Suprapubic skin (tissue), 4 donors: Measurements from ENCODE around the gene STRN4. TPM values are rescaled to one million over a fixed set of nuclear protein-coding genes. Genes with fewer than 3 reads are reported as not detected.
"Not testable (repeated sequence)": the region's sequence is repeated elsewhere in the genome, so short reads cannot be mapped to it uniquely, and the experiment has no call there.

Experiments used
- DNase-seq, 2 donors: peaks; one replicate each; pipeline ENCODE4 v3.0.0-alpha.2; 2019; ENCODE audit warnings: low spot score in 2 of 2
- H3K27ac ChIP-seq: fragments of 200-600 bp; sonication (generic); one replicate; pipeline ENCODE4 v1.5.1; 2019
- H3K27me3 ChIP-seq: fragments of 200-600 bp; sonication (generic); one replicate; pipeline ENCODE4 v1.5.1; 2019
- H3K36me3 ChIP-seq: fragments of 200-600 bp; sonication (generic); one replicate; pipeline ENCODE4 v1.5.1; 2019
- H3K4me1 ChIP-seq: fragments of 200-600 bp; sonication (generic); one replicate; pipeline ENCODE4 v1.5.1; 2019
- H3K4me3 ChIP-seq: fragments of 200-600 bp; sonication (generic); one replicate; pipeline ENCODE4 v1.5.1; 2019; ENCODE audit warnings: mild to moderate bottlenecking
- H3K9me3 ChIP-seq: fragments of 200-600 bp; sonication (generic); one replicate; pipeline ENCODE4 v1.5.1; 2019
- EP300 ChIP-seq: sonication (generic); formaldehyde crosslinking; IDR thresholded peaks from one replicate; pipeline ENCODE4 v1.6.1; 2017; ENCODE audit warnings: antibody characterized with exemption
- POLR2A ChIP-seq, 2 donors: fragments of 450-650 bp; IDR thresholded peaks; one replicate each; pipeline ENCODE4 v1.6.1; 2017; ENCODE audit warnings: antibody characterized with exemption in 2 of 2, mild to moderate bottlenecking in 2 of 2, moderate library complexity in 2 of 2
- POLR2AphosphoS5 ChIP-seq, 3 donors: sonication (generic); formaldehyde crosslinking; IDR thresholded peaks; one replicate each; pipeline ENCODE4 v1.6.1; 2017; ENCODE audit warnings: antibody characterized with exemption in 3 of 3
- WGBS: methylation state at CpG from one replicate; pipeline ENCODE4 v1.1.5; 2018; 5-methylcytosine and 5-hydroxymethylcytosine counted together
- total RNA-seq, 4 donors: library from RNA; depleted of rRNA; stranded (reverse); fragments of >200 nt; gene quantifications; one replicate each; pipeline ENCODE4 v1.1.0, GENCODE V29; 2016
- TF ChIP-seq, protein P1 (sequence below), 2 donors: fragments of 200-600 bp in 1 of 2; fragments of 450-650 bp in 1 of 2; sonication (generic) in 1 of 2; IDR thresholded peaks; one replicate each; pipeline ENCODE4 v1.5.1; 2016 to 2019; ENCODE audit warnings: antibody characterized with exemption in 2 of 2, mild to moderate bottlenecking in 1 of 2, moderate library complexity in 1 of 2

STRN4 gene
- total RNA-seq, 4 donors from 2014 or later: 73.2 to 87.6 (median 81.1) TPM

DNA sequence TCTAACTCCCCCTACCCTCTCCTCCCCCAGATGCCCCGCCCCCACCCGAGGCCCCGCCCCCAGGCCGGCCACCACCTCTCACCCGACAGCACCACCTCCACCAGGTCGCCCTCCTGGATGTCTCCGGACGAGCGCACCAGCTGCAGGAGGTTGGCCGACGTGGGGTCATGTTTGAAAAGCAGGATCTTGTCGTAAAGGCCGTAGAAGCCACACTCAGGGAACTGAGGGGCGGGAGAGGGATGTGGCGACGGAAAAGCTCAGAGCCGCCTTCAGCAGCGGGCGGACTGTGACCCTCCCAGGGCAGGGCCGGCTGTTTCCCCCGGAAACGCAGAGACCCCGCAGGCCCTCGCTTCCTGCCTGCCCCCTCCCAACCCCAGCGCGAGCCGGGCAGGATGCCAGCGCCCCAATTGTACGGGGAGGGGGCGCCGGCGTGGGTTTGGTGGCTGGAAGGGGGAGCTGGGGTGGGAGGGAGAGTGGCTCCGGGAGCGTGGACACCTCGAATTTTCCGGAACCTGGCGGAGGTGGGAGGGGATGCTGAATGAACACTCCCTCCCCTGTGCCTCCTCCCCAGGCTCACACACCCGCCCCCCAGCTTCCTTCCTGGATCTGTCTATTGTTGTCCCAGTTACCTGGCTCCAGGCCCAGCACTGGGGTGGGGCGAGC is 32.3 kb downstream of the STRN4 start:
- WGBS: 1% methylated on average over 16 of the region's 39 CpGs
- Histone ChIP-seq H3K9me3 (no peaks in the 10 kb centered on the region), H3K36me3 (peaks cover 17% of the 10 kb centered on the region), H3K27ac (peak overlapping the region; percentile 82), H3K27me3 (no peaks in the 10 kb centered on the region), H3K4me1 (peaks cover 43% of the 10 kb centered on the region), H3K4me3 (peak overlapping the region; percentile 80)
- peak; percentile 98 for DNase-seq
- no peak for TF ChIP-seq POLR2A (IDR thresholded peaks at IDR 0.05)
- TF ChIP-seq, protein P1, sequence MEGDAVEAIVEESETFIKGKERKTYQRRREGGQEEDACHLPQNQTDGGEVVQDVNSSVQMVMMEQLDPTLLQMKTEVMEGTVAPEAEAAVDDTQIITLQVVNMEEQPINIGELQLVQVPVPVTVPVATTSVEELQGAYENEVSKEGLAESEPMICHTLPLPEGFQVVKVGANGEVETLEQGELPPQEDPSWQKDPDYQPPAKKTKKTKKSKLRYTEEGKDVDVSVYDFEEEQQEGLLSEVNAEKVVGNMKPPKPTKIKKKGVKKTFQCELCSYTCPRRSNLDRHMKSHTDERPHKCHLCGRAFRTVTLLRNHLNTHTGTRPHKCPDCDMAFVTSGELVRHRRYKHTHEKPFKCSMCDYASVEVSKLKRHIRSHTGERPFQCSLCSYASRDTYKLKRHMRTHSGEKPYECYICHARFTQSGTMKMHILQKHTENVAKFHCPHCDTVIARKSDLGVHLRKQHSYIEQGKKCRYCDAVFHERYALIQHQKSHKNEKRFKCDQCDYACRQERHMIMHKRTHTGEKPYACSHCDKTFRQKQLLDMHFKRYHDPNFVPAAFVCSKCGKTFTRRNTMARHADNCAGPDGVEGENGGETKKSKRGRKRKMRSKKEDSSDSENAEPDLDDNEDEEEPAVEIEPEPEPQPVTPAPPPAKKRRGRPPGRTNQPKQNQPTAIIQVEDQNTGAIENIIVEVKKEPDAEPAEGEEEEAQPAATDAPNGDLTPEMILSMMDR (IDR thresholded peaks at IDR 0.05): no peak
- TF ChIP-seq POLR2AphosphoS5 (IDR thresholded peaks at IDR 0.05): peak in 1 of 3 donors; percentile 46
- no peak for TF ChIP-seq EP300

- H3K4me1 ChIP-seq: peaks cover 36% of the 10 kb centered on the region
- H3K36me3 ChIP-seq: peaks cover 24% of the 10 kb centered on the region
- H3K9me3 ChIP-seq, DNase-seq, H3K27ac ChIP-seq, H3K27me3 ChIP-seq, H3K4me3 ChIP-seq: not testable (repeated sequence)
- WGBS: 86% methylated on average over 6 of the region's 6 CpGs
These were observed 33.4 kb downstream of the STRN4 start for GRCh38 chr19:46712768-46713338.

- 84% methylated on average over 25 of the region's 25 CpGs for WGBS
- DNase-seq: no peak
- TF ChIP-seq POLR2AphosphoS5 (IDR thresholded peaks at IDR 0.05): no peak
- TF ChIP-seq, protein P1 (IDR thresholded peaks at IDR 0.05): no peak
- no peak for TF ChIP-seq EP300
- no peak for TF ChIP-seq POLR2A (IDR thresholded peaks at IDR 0.05)
- H3K9me3 ChIP-seq: no peaks in the 10 kb centered on the region
- H3K36me3 ChIP-seq: peaks cover 46% of the 10 kb centered on the region
- no peak overlapping the region for H3K4me3 ChIP-seq
- H3K4me1 ChIP-seq: peaks cover 24% of the 10 kb centered on the region
- no peak overlapping the region for H3K27ac ChIP-seq
- H3K27me3 ChIP-seq: no peaks in the 10 kb centered on the region
These were observed 35.6 kb downstream of the STRN4 start for GRCh38 chr19:46710687-46711086.

- TF ChIP-seq POLR2AphosphoS5 (IDR thresholded peaks at IDR 0.05) (no peak), EP300 (no peak)
- TF ChIP-seq, protein P1 (IDR thresholded peaks at IDR 0.05): peak; percentile 82 to 97
- DNase-seq: peak in 1 of 2 donors; percentile 87
- Histone ChIP-seq H3K27me3 (no peaks in the 10 kb centered on the region), H3K4me1 (no peaks in the 10 kb centered on the region), H3K27ac (no peak overlapping the region), H3K4me3 (no peak overlapping the region), H3K36me3 (peaks cover 84% of the 10 kb centered on the region), H3K9me3 (no peaks in the 10 kb centered on the region)
- WGBS: 49% methylated on average over 20 of the region's 21 CpGs
These were observed 41.7 kb downstream of the STRN4 start for GRCh38 chr19:46704379-46705076.

DNA sequence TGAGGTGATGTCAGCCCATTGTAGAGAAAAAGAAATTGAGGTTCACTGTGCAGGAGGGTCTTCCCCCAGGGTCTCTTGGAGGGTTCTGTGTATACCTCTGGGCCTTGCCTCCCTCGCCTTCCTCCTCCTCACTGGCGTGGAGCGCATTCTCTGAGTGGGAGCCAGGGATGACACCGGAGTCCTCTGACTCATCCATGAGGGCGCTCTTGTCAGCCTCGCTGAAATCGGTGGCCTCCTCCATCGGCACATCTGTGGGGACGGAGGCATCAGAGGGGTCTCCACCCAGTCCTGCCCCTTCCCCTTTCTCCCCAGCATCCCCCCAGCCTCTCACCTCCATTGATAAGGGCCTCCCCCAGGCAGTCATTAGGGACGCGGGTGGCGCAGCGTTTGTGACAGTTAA is 45.5 kb downstream of the STRN4 start:
- Histone ChIP-seq H3K9me3 (no peaks in the 10 kb centered on the region), H3K4me1 (peaks cover 13% of the 10 kb centered on the region), H3K36me3 (peaks cover 76% of the 10 kb centered on the region), H3K27me3 (no peaks in the 10 kb centered on the region), H3K4me3 (no peak overlapping the region), H3K27ac (no peak overlapping the region)
- TF ChIP-seq EP300: no peak
- no peak for TF ChIP-seq POLR2A (IDR thresholded peaks at IDR 0.05)
- TF ChIP-seq, protein P1 (IDR thresholded peaks at IDR 0.05): no peak
- no peak for TF ChIP-seq POLR2AphosphoS5 (IDR thresholded peaks at IDR 0.05)
- 88% methylated on average over 13 of the region's 13 CpGs for WGBS
- no peak for DNase-seq
